Measurements from ENCODE around the gene SAMHD1. TPM values are rescaled to one million over a fixed set of nuclear protein-coding genes. Genes with fewer than 3 reads are reported as not detected.
"Not testable (repeated sequence)": the region's sequence is repeated elsewhere in the genome, so short reads cannot be mapped to it uniquely, and the experiment has no call there.

The SAMHD1 gene
- total RNA-seq (100 to 1,000 TPM in 1 of 10 donors, 10 to 100 TPM in 9; 14.0 to 105 (median 26.7) TPM), polyA plus RNA-seq (10 to 100 TPM; 34.6 to 46.8 TPM)
- long read RNA-seq, donor 1, full-length matches to known transcripts = 4 of 32 reads
- long read RNA-seq, donor 1, partial matches to known transcripts = 3 of 32 reads
- long read RNA-seq, donor 1, other reads (novel, unspliced or antisense) = 25 of 32 reads
- long read RNA-seq, donor 2, full-length matches to known transcripts = 8 of 20 reads
- long read RNA-seq, donor 2, partial matches to known transcripts = 3 of 20 reads
- long read RNA-seq, donor 2, other reads (novel, unspliced or antisense) = 9 of 20 reads
- long read RNA-seq, donor 3, full-length matches to known transcripts = 18 of 67 reads
- long read RNA-seq, donor 3, partial matches to known transcripts = 21 of 67 reads
- long read RNA-seq, donor 3, other reads (novel, unspliced or antisense) = 28 of 67 reads

DNA sequence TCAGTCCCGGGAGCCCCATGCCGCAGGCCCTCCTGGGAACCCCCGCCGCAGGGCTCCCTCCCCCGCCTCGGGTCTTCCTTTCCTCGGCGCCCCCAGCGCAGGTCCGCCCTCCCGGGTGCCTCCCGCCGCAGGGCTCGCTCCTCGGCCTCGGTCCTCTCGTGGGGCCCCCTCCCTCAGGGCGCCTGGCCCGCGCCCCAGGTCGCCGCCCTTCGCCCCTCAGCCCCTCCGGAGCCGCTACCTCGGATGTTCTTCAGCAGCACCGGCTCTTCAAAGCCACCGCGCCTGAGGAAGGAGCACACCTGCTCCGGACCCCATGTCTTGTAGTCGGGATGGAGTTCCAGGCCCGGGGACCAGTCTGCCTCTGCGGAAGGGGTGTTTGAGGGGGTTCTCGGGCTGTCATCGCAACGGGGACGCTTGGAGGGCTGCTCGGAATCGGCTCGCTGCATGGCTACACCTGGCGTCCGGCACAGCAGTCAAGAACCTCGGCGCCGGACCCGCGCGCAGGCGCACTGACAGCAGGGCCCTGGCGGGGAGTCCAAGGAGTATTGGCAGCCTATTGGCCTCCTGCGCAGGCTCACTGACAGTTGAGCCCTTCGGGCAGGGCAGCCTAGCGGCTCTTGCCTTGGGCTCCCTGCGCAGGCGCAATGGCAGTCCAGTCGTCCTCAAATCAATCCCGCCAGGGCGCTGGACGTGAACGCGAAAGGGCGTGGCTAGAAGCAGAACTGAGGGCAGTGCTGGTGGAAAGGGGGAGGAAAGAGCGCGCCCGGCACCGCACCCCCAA is at the start of gene SAMHD1:
SAMHD1 (minus strand) TSS at position 511 of the 781 bp plus-strand sequence; CDS start at position 446, 65 bp downstream.
- H3K4me3 ChIP-seq = peak within 1 kb of the TSS; percentile 91 to 100 (median 94)
- 0% methylated on average over 66 of the region's 66 CpGs for WGBS, 2 donors
- no peaks in the 10 kb centered on the region for H3K9me3 ChIP-seq
- peak; percentile 97 to 98 (median 97) for ATAC-seq
- peak in 1 of 9 donors; percentile 14 for TF ChIP-seq CTCF (IDR thresholded peaks at IDR 0.05)
- H3K4me1 ChIP-seq = peaks cover 4 to 69% (median 42%) of the 10 kb centered on the region in 9 donors
- DNase-seq = peak; percentile 97
- intact Hi-C loops (cut with DNase I) = no loop called here
- peak within 1 kb of the TSS; percentile 65 to 98 (median 93) for H3K27ac ChIP-seq
- H3K36me3 ChIP-seq = peaks cover 0 to 13% (median 0%) of the 10 kb centered on the region in 9 donors
- H3K27me3 ChIP-seq = no peaks in the 10 kb centered on the region

- DNase-seq; ATAC-seq; H3K27me3 ChIP-seq; H3K9me3 ChIP-seq; H3K27ac ChIP-seq; H3K4me3 ChIP-seq; H3K4me1 ChIP-seq; intact Hi-C loops (cut with DNase I): not testable (repeated sequence)
- WGBS, 2 donors = 95% methylated on average over 8 of the region's 26 CpGs; no CpG with 5 or more reads in 1 of the 2 donors
- H3K36me3 ChIP-seq = peaks cover 0 to 43% (median 8%) of the 10 kb centered on the region in 9 donors
Measured at GRCh38 chr20:37000171-37000570, 48.7 kb upstream of the SAMHD1 start.

- intact Hi-C loops (cut with DNase I) = no loop called here
- no peak for ATAC-seq
- 82 to 86% methylated on average over 7 of the region's 7 CpGs for WGBS, 2 donors
- no peak overlapping the region for H3K27ac ChIP-seq
- H3K4me3 ChIP-seq = no peak overlapping the region
- peaks cover 0 to 43% (median 8%) of the 10 kb centered on the region in 9 donors for H3K36me3 ChIP-seq
- no peaks in the 10 kb centered on the region for H3K27me3 ChIP-seq
- no peaks in the 10 kb centered on the region for H3K4me1 ChIP-seq
- no peak for DNase-seq
- H3K9me3 ChIP-seq = peaks cover 0 to 3% (median 0%) of the 10 kb centered on the region in 11 donors
- TF ChIP-seq CTCF (IDR thresholded peaks at IDR 0.05) = no peak
Measured at GRCh38 chr20:36998652-36999051, 47.1 kb upstream of the SAMHD1 start.

DNA sequence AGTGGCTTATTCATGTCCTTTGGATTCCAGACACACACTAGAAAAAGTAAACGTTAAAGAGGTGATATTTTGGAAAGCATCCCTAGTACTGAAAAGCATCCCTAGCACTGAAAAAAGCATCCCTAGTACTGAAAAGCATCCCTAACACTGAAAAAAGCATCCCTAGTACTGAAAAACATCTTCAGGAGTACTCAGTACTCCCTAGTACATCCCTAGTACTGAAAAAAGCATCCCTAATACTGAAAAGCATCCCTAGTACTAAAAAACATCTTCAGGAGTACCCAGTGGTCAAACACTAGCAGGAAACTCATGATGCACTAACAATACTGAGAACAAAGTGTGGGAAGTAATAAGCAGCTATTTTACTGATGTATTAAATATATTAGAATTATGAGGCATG is 45.6 kb upstream of the SAMHD1 start:
- Histone ChIP-seq H3K9me3 (peaks cover 0 to 17% (median 3%) of the 10 kb centered on the region in 11 donors), H3K36me3 (peaks cover 0 to 32% (median 0%) of the 10 kb centered on the region in 9 donors), H3K4me1 (no peaks in the 10 kb centered on the region), H3K27me3 (no peaks in the 10 kb centered on the region), H3K27ac (no peak overlapping the region), H3K4me3 (no peak overlapping the region)
- intact Hi-C loops (cut with DNase I) = no loop called here
- WGBS, 2 donors = 73 to 79% methylated on average over 1 of the region's 1 CpG
- no peak for TF ChIP-seq CTCF (IDR thresholded peaks at IDR 0.05)
- no peak for DNase-seq
- ATAC-seq = no peak

DNA sequence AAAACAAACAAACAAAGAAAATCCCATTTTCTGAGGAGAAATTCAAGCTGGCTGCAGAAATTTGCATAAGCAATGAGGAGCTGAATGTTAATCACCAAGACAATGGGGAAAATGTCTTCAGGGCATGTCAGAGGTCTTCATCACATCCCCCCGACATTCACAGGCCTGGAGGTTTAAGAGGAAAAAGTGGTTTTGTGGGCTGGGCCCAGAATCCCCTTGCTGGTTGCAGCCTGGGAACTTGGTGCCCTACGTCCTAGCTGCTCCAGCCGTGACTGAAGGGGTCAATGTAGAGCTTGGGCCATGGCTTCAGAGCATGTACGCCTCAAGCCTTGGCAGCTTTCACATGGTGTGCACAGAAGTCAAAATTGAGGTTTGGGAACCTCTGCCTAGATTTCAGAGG is 42.7 kb upstream of the SAMHD1 start:
- peaks cover 0 to 32% (median 0%) of the 10 kb centered on the region in 9 donors for H3K36me3 ChIP-seq
- ATAC-seq; H3K27me3 ChIP-seq; DNase-seq; H3K4me3 ChIP-seq; intact Hi-C loops (cut with DNase I); H3K27ac ChIP-seq: not testable (repeated sequence)
- H3K9me3 ChIP-seq = peaks cover 0 to 17% (median 3%) of the 10 kb centered on the region in 11 donors
- H3K4me1 ChIP-seq = peaks cover 0 to 18% (median 0%) of the 10 kb centered on the region in 9 donors
- 97 to 100% methylated on average over 4 of the region's 4 CpGs for WGBS, 2 donors
